Stimulated activated CD8-positive, alpha-beta memory T cell treated with anti-CD3 and anti-CD28 coated beads, Interleukin-4, amount 100 ng/mL, for 1 hour (primary cell): ENCODE measurements around the gene OTUB2.

Experiments used
- DNase-seq, 2 donors: peaks; one replicate each; pipeline ENCODE4 v3.0.0-alpha.2; 2020; ENCODE audit warnings: low read depth in 2 of 2, low spot score in 1 of 2

The OTUB2 gene

GRCh38 chr14:94026173-94026888 is at the start of gene OTUB2:
OTUB2 (plus strand) TSS chr14:94026340; CDS start chr14:94026538, 198 bp downstream.
- peak; percentile 76 to 87 for DNase-seq

- DNase-seq = no peak
These were observed 49.6 kb upstream of the OTUB2 start, which contains the start of gene ASB2 for GRCh38 chr14:93976477-93977057. ASB2 (minus strand) TSS chr14:93976570; CDS start chr14:93964539, 12,031 bp downstream.

- no peak for DNase-seq
These were observed 49.0 kb upstream of the OTUB2 start for GRCh38 chr14:93977171-93977570.

- DNase-seq = peak in 1 of 2 donors; percentile 39
These were observed 48.2 kb upstream of the OTUB2 start for GRCh38 chr14:93977790-93978581.

- no peak for DNase-seq
These were observed 47.4 kb upstream of the OTUB2 start for GRCh38 chr14:93978735-93979134.

- DNase-seq = no peak
These were observed 45.5 kb upstream of the OTUB2 start for GRCh38 chr14:93980456-93981201.

- no peak for DNase-seq
These were observed 44.6 kb upstream of the OTUB2 start for GRCh38 chr14:93981316-93982229.

GRCh38 chr14:93982230-93983007 is 43.7 kb upstream of the OTUB2 start:
- DNase-seq = no peak

- DNase-seq = no peak
These were observed 42.1 kb upstream of the OTUB2 start for GRCh38 chr14:93984070-93984469.

GRCh38 chr14:93984987-93985410 is 41.1 kb upstream of the OTUB2 start:
- DNase-seq = no peak

GRCh38 chr14:93986955-93987354 is 39.2 kb upstream of the OTUB2 start:
- no peak for DNase-seq

- DNase-seq = no peak
These were observed 38.8 kb upstream of the OTUB2 start for GRCh38 chr14:93987376-93987775.

- no peak for DNase-seq
These were observed 38.2 kb upstream of the OTUB2 start for GRCh38 chr14:93987815-93988476.

GRCh38 chr14:93989939-93990338 is 36.2 kb upstream of the OTUB2 start:
- DNase-seq = no peak

- no peak for DNase-seq
These were observed 34.9 kb upstream of the OTUB2 start for GRCh38 chr14:93991212-93991611.

- DNase-seq = no peak
These were observed 34.5 kb upstream of the OTUB2 start for GRCh38 chr14:93991649-93992048.

- DNase-seq = no peak
These were observed 32.8 kb upstream of the OTUB2 start for GRCh38 chr14:93993382-93993781.

GRCh38 chr14:93994919-93995682 is 31.0 kb upstream of the OTUB2 start:
- DNase-seq = no peak
